GM10266 (cell line): ENCODE results near the gene FAIM2.

Experiments
- DNase-seq: peaks from one replicate; pipeline ENCODE4 v3.0.0; 2012; ENCODE audit errors: extremely low spot score
- TF ChIP-seq, protein P1 (sequence below): IDR thresholded peaks from 2 replicates; pipeline ENCODE4 v1.5.1; 2012; ENCODE audit warnings: mild to moderate bottlenecking, low read depth; ENCODE audit not compliant: control insufficient read depth, insufficient read depth; ENCODE audit errors: missing control alignments

Gene FAIM2

DNA sequence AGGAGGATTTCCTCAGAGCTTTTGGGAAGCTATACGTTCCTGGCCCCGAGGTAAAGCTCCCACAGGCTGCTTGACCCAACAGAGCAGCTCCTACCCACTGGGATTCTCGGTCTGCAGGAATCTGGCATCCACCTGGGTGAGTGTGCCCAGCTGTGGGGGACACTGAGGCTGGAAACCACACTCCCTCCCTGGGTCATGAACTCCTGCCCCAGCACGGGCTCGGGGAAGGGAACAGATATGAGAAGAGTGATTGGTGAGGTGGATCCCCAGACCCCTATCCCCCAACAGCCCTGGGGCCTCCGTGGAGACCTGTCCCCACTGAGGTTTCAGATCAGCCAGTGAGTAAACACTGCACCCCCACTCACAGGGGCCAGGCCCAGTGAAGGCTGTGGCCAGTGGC, 3.3 kb downstream of the FAIM2 start:
- TF ChIP-seq, protein P1, sequence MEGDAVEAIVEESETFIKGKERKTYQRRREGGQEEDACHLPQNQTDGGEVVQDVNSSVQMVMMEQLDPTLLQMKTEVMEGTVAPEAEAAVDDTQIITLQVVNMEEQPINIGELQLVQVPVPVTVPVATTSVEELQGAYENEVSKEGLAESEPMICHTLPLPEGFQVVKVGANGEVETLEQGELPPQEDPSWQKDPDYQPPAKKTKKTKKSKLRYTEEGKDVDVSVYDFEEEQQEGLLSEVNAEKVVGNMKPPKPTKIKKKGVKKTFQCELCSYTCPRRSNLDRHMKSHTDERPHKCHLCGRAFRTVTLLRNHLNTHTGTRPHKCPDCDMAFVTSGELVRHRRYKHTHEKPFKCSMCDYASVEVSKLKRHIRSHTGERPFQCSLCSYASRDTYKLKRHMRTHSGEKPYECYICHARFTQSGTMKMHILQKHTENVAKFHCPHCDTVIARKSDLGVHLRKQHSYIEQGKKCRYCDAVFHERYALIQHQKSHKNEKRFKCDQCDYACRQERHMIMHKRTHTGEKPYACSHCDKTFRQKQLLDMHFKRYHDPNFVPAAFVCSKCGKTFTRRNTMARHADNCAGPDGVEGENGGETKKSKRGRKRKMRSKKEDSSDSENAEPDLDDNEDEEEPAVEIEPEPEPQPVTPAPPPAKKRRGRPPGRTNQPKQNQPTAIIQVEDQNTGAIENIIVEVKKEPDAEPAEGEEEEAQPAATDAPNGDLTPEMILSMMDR: no peak
- no peak for DNase-seq

DNA sequence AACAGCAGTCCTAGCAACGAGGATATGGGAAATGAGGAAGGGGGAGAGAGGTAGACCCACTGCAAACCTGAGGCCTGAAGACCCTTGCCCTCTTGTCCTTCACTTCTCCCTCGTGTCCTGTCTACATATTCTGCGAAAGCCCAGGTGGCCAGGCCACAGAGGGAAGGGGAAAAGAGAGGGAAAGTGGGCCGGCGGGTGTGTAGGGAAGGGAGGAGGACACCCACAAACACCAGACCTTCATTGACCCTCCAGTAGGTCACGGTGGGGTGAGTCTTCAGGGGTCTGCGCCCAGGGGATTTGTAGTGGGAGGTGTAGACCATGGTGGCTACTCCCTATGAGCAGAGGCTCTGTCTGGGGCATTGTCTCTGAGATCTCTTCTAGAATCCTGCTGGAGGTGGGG, 3.8 kb downstream of the FAIM2 start:
- DNase-seq: no peak
- TF ChIP-seq, protein P1: no peak

DNA sequence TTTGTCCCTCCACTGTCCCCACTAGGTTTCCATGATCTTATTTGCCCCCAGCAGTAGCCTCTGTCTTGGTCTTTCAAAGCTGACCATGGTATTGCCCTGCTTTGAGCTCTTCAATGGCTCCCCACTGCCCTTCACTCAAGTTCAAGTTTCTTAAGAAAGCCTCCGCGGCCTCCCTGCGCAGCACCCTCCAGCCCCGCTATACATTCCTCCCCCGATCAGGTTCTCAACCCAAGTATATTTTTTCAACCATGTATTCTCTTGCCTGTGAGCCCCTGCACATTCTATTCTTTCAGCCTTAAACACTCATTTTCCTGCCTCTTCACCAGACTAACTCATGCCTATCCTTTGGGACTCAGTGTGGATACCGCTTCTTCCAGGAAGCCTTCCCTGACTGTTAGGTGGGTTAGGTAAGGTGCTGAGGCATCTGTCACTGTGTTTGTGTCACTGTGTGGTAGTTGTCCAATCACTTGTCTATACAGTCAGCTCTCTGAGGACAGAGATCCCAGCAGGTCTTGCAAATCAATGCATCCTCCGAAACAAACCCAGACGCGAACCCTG, 4.3 kb downstream of the FAIM2 start:
- DNase-seq: no peak
- TF ChIP-seq, protein P1: no peak

DNA sequence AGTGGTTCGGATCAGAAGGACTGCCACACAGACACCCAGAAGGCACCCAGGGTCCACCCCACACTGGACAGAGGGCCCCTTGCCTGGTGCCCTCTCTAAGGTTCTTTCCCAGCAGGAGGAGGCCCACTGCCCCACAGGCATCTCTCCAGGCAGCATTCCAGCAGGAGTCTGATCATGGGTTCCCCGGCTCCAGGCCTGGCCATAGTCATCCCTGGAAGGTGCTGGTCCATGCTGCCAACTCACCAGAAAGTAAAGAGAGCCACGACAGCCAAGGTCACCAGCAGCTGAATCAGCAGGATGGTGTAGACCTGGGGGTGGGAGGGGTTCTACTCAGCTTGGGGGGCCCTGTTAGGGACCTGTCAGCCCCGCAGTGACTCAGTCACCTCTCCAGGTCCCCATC, 6.4 kb downstream of the FAIM2 start:
- DNase-seq: no peak
- TF ChIP-seq, protein P1: no peak

DNA sequence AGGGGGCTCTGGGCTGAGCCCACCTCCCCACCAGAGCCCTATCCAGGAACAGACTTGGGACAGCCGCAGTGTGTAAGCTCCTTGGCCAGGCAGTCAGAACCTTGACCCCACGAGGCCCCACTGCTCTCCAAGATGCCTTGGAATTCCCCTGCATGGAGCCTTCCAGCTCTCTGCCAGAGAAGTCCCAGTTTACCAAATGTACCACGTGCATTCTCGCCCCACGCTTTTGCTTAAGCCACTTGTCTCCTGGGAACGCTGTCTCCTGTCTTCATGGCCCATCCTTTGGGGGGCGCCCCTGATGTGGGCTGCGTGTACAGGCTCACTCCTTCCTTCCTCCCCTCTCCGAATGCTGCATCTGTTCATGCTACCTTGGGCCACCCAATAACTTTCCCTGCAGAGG, 7.9 kb downstream of the FAIM2 start:
- TF ChIP-seq, protein P1: no peak
- no peak for DNase-seq

DNA sequence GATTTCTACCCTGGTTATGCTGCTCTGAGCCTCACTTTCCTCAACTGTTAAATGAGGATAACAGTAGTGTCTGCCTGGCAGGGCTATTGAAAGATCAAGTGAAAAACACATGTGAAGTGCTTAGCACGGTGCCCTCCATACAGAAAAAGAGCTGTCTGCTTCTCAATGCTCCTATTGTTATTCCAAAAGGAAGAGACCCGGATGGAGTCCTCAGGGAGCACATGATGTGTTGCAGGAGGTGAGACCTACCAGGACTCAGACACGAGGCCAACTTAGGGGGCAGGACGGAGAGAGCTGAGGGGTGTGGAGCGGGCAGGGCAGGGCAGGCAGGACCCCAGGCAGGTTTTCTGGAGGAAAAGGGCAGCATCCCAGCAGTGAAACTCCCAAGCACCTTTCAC, 8.9 kb downstream of the FAIM2 start:
- TF ChIP-seq, protein P1: no peak

DNA sequence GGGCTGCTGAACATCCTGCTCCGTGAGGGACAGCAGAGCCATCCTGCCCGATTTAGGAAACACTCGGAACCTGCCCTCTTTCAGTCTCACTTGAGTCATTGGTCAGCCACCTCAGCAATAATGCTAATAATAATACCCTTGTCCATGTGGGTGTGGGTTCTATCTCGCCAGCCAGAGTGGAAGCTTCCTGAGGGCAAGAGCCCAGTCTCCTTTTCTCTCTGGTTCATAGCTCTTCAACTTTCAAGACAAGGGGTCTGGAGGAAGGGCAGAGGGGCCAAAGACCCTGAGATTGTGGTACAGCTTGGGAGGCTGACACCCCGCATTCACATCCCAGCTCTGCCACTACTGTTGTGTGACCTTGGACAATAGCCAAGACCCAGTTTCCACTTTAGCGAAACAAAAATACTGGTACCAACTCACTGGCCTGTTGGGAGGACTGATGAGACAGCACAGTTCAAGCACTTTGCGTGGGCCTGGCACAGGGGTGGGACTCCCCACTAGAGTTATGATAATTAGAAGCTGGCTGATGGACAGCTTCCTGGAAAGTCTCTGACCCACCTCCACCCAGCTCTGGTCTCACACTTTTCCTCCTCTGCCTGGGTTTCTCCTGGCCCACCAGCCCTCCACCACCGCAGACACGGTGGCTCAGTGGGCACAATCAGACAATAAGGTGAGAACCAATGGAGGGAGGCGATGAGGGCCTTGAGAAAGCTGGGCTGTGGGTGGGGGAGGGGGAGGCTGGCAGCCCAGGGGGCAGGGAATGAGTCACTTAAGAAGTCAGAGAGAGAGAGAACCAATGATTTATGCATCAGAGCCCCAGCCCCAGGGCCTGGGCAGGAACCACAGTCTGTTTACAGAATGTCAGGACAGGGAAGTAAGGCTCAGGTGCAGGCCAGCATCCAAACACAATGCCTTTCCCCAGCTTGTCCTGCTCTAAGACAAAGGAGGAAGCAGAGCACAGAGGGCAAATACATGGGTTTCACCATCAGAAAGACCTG, 9.6 kb downstream of the FAIM2 start:
- DNase-seq: no peak
- TF ChIP-seq, protein P1: no peak

More for the DNA sequence above, 8.9 kb downstream of the FAIM2 start:
- no peak for DNase-seq
